Measurements from ENCODE around the gene ADGRA3. TPM values are rescaled to one million over a fixed set of nuclear protein-coding genes. Genes with fewer than 3 reads are reported as not detected.

Gene ADGRA3
- total RNA-seq, 2 experiments from 2014 or later: not detected

- no peaks in the 10 kb centered on the region for H3K36me3 ChIP-seq (ENCODE audit: insufficient read depth, low read length)
- TF ChIP-seq EZH2phosphoT487 (IDR thresholded peaks at IDR 0.05; ENCODE audit: borderline replicate concordance, low read depth, low read length) (no peak), CTCF (conservative IDR thresholded peaks at IDR 0.05; ENCODE audit: low read length) (no peak)
- H3K4me3 ChIP-seq (ENCODE audit: low read depth, low read length, poor library complexity, severe bottlenecking): no peak overlapping the region
- H3K27ac ChIP-seq (ENCODE audit: low read depth, low read length, poor library complexity, severe bottlenecking): no peak overlapping the region
- H3K9me2 ChIP-seq (ENCODE audit: insufficient read depth, low read length): no peaks in the 10 kb centered on the region
- no peaks in the 10 kb centered on the region for H3K4me1 ChIP-seq (ENCODE audit: insufficient read depth, low read length, poor library complexity, severe bottlenecking)
- no TSS peak for BruUV-seq (replicated peaks)
- no peak overlapping the region for H2AFZ ChIP-seq (ENCODE audit: low read length)
- H3K9me3 ChIP-seq (ENCODE audit: low read length): no peaks in the 10 kb centered on the region
- no peak overlapping the region for H3K4me2 ChIP-seq (ENCODE audit: low read length)
- CTCF ChIA-PET (ENCODE audit: unreplicated experiment): no interaction called here
- H4K20me1 ChIP-seq (ENCODE audit: insufficient read depth, low read length): no peaks in the 10 kb centered on the region
- intact Hi-C loops (cut with micrococcal nuclease; ENCODE audit: unreplicated experiment): no loop called here
- H3K79me2 ChIP-seq (ENCODE audit: insufficient read depth, low read depth, low read length): no peaks in the 10 kb centered on the region
- POLR2A ChIA-PET: interaction anchor here (0.7 kb wide), 1 partner anchor 32 kb away, joined by 4 read pairs; no protein-coding TSS in a partner anchor
- no peak for DNase-seq (ENCODE audit: low spot score)
Measured at GRCh38 chr4:22454955-22455354, 60.9 kb downstream of the ADGRA3 start.

DNA sequence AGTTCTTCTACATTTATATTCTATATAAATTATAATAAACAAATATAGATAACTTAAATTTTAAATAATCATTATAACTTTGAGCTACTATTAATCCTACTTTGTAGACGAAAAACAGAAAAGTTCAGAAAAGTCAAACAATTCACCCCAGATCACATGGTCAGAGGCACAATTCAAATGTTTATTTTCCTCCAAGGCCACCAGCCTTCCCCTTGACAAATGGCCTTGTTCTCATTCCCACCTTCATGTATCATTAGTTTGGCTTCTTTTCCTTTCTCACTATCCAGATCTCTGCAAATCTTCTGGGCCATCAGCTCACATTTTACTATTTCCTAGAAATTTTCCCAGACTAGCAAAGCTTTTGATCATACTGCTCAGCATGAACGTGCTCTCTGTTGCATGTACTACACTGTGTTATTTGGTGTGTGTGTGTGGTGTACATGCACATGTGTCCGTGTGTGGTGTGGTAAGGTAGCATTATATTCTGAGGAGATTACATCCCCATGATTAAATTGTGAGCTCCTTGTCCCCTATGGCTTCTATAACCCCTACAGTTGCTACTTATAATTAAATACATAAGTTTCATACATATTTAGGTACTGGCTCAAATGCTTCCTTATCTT, 61.5 kb downstream of the ADGRA3 start:
- no peak for TF ChIP-seq CTCF (conservative IDR thresholded peaks at IDR 0.05; ENCODE audit: low read length)
- TF ChIP-seq EZH2phosphoT487 (IDR thresholded peaks at IDR 0.05; ENCODE audit: borderline replicate concordance, low read depth, low read length): no peak
- Histone ChIP-seq H3K9me3 (ENCODE audit: low read length) (no peaks in the 10 kb centered on the region), H3K4me3 (ENCODE audit: low read depth, low read length, poor library complexity, severe bottlenecking) (no peak overlapping the region), H3K36me3 (ENCODE audit: insufficient read depth, low read length) (no peaks in the 10 kb centered on the region), H3K4me2 (ENCODE audit: low read length) (no peak overlapping the region), H3K4me1 (ENCODE audit: insufficient read depth, low read length, poor library complexity, severe bottlenecking) (no peaks in the 10 kb centered on the region), H4K20me1 (ENCODE audit: insufficient read depth, low read length) (no peaks in the 10 kb centered on the region), H3K27ac (ENCODE audit: low read depth, low read length, poor library complexity, severe bottlenecking) (no peak overlapping the region), H2AFZ (ENCODE audit: low read length) (no peak overlapping the region), H3K79me2 (ENCODE audit: insufficient read depth, low read depth, low read length) (no peaks in the 10 kb centered on the region), H3K9me2 (ENCODE audit: insufficient read depth, low read length) (no peaks in the 10 kb centered on the region)
- no peak for DNase-seq (ENCODE audit: low spot score)
- intact Hi-C loops (cut with micrococcal nuclease; ENCODE audit: unreplicated experiment): no loop called here
- ChIA-PET POLR2A (interaction anchor here (0.6 to 0.7 kb wide), 3 partner anchors 93 to 1651 kb away, joined by 3 to 4 read pairs (median 3); no protein-coding TSS in a partner anchor), CTCF (ENCODE audit: unreplicated experiment) (no interaction called here)
- BruUV-seq (replicated peaks): no TSS peak

DNA sequence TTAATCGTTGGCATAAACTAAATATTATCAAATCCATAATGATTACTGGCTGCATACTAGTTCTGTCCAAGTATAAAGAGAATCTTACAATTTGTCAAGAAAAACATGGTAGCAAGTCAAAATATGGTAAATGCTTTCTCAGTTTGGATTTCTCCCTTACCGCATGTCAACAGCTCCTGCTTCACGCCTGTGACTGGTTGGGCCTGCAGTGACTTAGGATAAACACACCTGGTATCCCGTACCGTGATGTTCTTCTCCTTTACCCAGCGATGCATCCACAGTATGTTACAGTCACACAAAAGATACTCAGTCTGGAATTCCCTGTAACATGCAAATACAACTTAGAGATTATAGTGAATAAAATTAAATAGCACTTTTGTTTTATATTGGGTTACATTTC, 71.1 kb downstream of the ADGRA3 start:
- H3K36me3 ChIP-seq (ENCODE audit: insufficient read depth, low read length): no peaks in the 10 kb centered on the region
- H3K9me2 ChIP-seq (ENCODE audit: insufficient read depth, low read length): no peaks in the 10 kb centered on the region
- DNase-seq (ENCODE audit: low spot score): no peak
- TF ChIP-seq EZH2phosphoT487 (IDR thresholded peaks at IDR 0.05; ENCODE audit: borderline replicate concordance, low read depth, low read length) (no peak), CTCF (conservative IDR thresholded peaks at IDR 0.05; ENCODE audit: low read length) (no peak)
- POLR2A ChIA-PET: interaction anchor here (0.8 kb wide), 1 partner anchor 24 kb away, joined by 3 read pairs; no protein-coding TSS in a partner anchor
- intact Hi-C loops (cut with micrococcal nuclease; ENCODE audit: unreplicated experiment): no loop called here
- no peaks in the 10 kb centered on the region for H4K20me1 ChIP-seq (ENCODE audit: insufficient read depth, low read length)
- H3K9me3 ChIP-seq (ENCODE audit: low read length): no peaks in the 10 kb centered on the region
- H2AFZ ChIP-seq (ENCODE audit: low read length): no peak overlapping the region
- H3K4me3 ChIP-seq (ENCODE audit: low read depth, low read length, poor library complexity, severe bottlenecking): no peak overlapping the region
- CTCF ChIA-PET (ENCODE audit: unreplicated experiment): no interaction called here
- H3K4me2 ChIP-seq (ENCODE audit: low read length): no peak overlapping the region
- no peaks in the 10 kb centered on the region for H3K4me1 ChIP-seq (ENCODE audit: insufficient read depth, low read length, poor library complexity, severe bottlenecking)
- no TSS peak for BruUV-seq (replicated peaks)
- no peak overlapping the region for H3K27ac ChIP-seq (ENCODE audit: low read depth, low read length, poor library complexity, severe bottlenecking)
- no peaks in the 10 kb centered on the region for H3K79me2 ChIP-seq (ENCODE audit: insufficient read depth, low read depth, low read length)

Data from OCI-LY7 (cell line).